Measurements from ENCODE around the gene ACKR2.
A peak's percentile ranks its signal among the peaks of the same experiment; 100 is the strongest.

ACKR2 gene

GRCh38 chr3:42876401-42876800 lies 67.2 kb downstream of the ACKR2 start:
- Histone ChIP-seq H3K4me2 (no peak overlapping the region), H4K20me1 (ENCODE audit: insufficient read depth) (no peaks in the 10 kb centered on the region), H3K9ac (no peak overlapping the region), H2AFZ (ENCODE audit: low read depth) (no peak overlapping the region), H3K27me3 (ENCODE audit: insufficient read depth, low read depth) (no peaks in the 10 kb centered on the region), H3K79me2 (ENCODE audit: insufficient read depth, low read depth) (no peaks in the 10 kb centered on the region), H3K27ac (no peak overlapping the region), H3K36me3 (ENCODE audit: insufficient read depth) (no peaks in the 10 kb centered on the region), H3K4me1 (ENCODE audit: low read depth, poor library complexity, severe bottlenecking) (peaks cover 2% of the 10 kb centered on the region), H3K4me3 (IDR thresholded peaks at IDR 0.05; ENCODE audit: insufficient read depth, low read depth, low read length) (no peak overlapping the region)
- no peak for TF ChIP-seq CTCF (conservative IDR thresholded peaks at IDR 0.05; ENCODE audit: low read depth, low read length)

- H3K79me2 ChIP-seq (ENCODE audit: insufficient read depth, low read depth): no peaks in the 10 kb centered on the region
- H4K20me1 ChIP-seq (ENCODE audit: insufficient read depth): no peaks in the 10 kb centered on the region
- no peaks in the 10 kb centered on the region for H3K27me3 ChIP-seq (ENCODE audit: insufficient read depth, low read depth)
- H3K4me3 ChIP-seq (IDR thresholded peaks at IDR 0.05; ENCODE audit: insufficient read depth, low read depth, low read length): no peak overlapping the region
- H3K36me3 ChIP-seq (ENCODE audit: insufficient read depth): no peaks in the 10 kb centered on the region
- no peak overlapping the region for H3K4me2 ChIP-seq
- no peak overlapping the region for H2AFZ ChIP-seq (ENCODE audit: low read depth)
- no peak for TF ChIP-seq CTCF (conservative IDR thresholded peaks at IDR 0.05; ENCODE audit: low read depth, low read length)
- peaks cover 4% of the 10 kb centered on the region for H3K4me1 ChIP-seq (ENCODE audit: low read depth, poor library complexity, severe bottlenecking)
- H3K27ac ChIP-seq: no peak overlapping the region
- no peak overlapping the region for H3K9ac ChIP-seq
These were observed 67.9 kb downstream of the ACKR2 start for GRCh38 chr3:42876940-42877720.

GRCh38 chr3:42877881-42878280 lies 68.6 kb downstream of the ACKR2 start:
- H3K79me2 ChIP-seq (ENCODE audit: insufficient read depth, low read depth): no peaks in the 10 kb centered on the region
- no peak for TF ChIP-seq CTCF (conservative IDR thresholded peaks at IDR 0.05; ENCODE audit: low read depth, low read length)
- H3K4me1 ChIP-seq (ENCODE audit: low read depth, poor library complexity, severe bottlenecking): peaks cover 4% of the 10 kb centered on the region

GRCh38 chr3:42880183-42880582 lies 70.9 kb downstream of the ACKR2 start:
- H3K27ac ChIP-seq: no peak overlapping the region
- H3K4me3 ChIP-seq (IDR thresholded peaks at IDR 0.05; ENCODE audit: insufficient read depth, low read depth, low read length): no peak overlapping the region
- H3K27me3 ChIP-seq (ENCODE audit: insufficient read depth, low read depth): no peaks in the 10 kb centered on the region
- H4K20me1 ChIP-seq (ENCODE audit: insufficient read depth): no peaks in the 10 kb centered on the region
- no peaks in the 10 kb centered on the region for H3K36me3 ChIP-seq (ENCODE audit: insufficient read depth)
- H3K4me2 ChIP-seq: peak overlapping the region; percentile 48; the same call in 1 of the 2 replicates
- peak overlapping the region; percentile 88 for H2AFZ ChIP-seq (ENCODE audit: low read depth)
- TF ChIP-seq CTCF (conservative IDR thresholded peaks at IDR 0.05; ENCODE audit: low read depth, low read length): no peak
- peaks cover 4% of the 10 kb centered on the region for H3K4me1 ChIP-seq (ENCODE audit: low read depth, poor library complexity, severe bottlenecking)
- H3K79me2 ChIP-seq (ENCODE audit: insufficient read depth, low read depth): no peaks in the 10 kb centered on the region
- H3K9ac ChIP-seq: no peak overlapping the region

More at GRCh38 chr3:42877881-42878280, 68.6 kb downstream of the ACKR2 start:
- Histone ChIP-seq H3K9ac (no peak overlapping the region), H3K4me3 (IDR thresholded peaks at IDR 0.05; ENCODE audit: insufficient read depth, low read depth, low read length) (no peak overlapping the region), H3K36me3 (ENCODE audit: insufficient read depth) (no peaks in the 10 kb centered on the region), H2AFZ (ENCODE audit: low read depth) (no peak overlapping the region), H3K27ac (no peak overlapping the region), H3K27me3 (ENCODE audit: insufficient read depth, low read depth) (no peaks in the 10 kb centered on the region), H4K20me1 (ENCODE audit: insufficient read depth) (no peaks in the 10 kb centered on the region), H3K4me2 (no peak overlapping the region)

All from KMS-11 (cell line).